Colon (tissue), 2 donors: ENCODE measurements around the gene P2RY8.

Experiments
- FAIRE-seq: peaks from 2 replicates; lab custom pipeline; 2012; peaks lifted over from hg19 to GRCh38; lab: Jason Lieb, UNC
- donor health status: control.
- donor health status: control.

The P2RY8 gene

GRCh38 chrX:1417921-1418771 is 118.8 kb downstream of the P2RY8 start:
- FAIRE-seq: no peak

- FAIRE-seq: no peak
Observed at GRCh38 chrX:1416965-1417760, 119.8 kb downstream of the P2RY8 start.

- no peak for FAIRE-seq
Observed at GRCh38 chrX:1416327-1416784, 120.6 kb downstream of the P2RY8 start.
